ENCODE results near the gene MAPK12.

- no peak for TF ChIP-seq POLR2A (IDR thresholded peaks at IDR 0.05; ENCODE audit: low read depth, low read length)
- TF ChIP-seq POLR2AphosphoS5 (IDR thresholded peaks at IDR 0.05; ENCODE audit: low read depth, low read length): no peak
These were observed 11.3 kb downstream of the MAPK12 start for GRCh38 chr22:50250249-50250554.
